H1 (cell line): Measurements from ENCODE around the gene TRUB1. TPM values are rescaled to one million over a fixed set of nuclear protein-coding genes. Genes with fewer than 3 reads are reported as not detected.

ENCODE experiments used
- EP300 ChIP-seq, 2 experiments: IDR thresholded peaks; 1 replicate in 1 of 2; 2 replicates in 1 of 2; pipeline ENCODE4 v1.6.1; 2011 to 2012; ENCODE audit warnings: low read depth in 2 of 2, low read length in 2 of 2, mild to moderate bottlenecking in 2 of 2, borderline replicate concordance in 1 of 2, inconsistent platforms in 1 of 2, moderate library complexity in 1 of 2
- polyA plus RNA-seq, 7 experiments: library from polyadenylated mRNA; depleted of rRNA in 3 of 7; stranded (reverse) in 5 of 7; unstranded in 2 of 7; fragments of >200 nt in 5 of 7; fragments of 200-250 nt in 2 of 7; gene quantifications; 1 replicate in 5 of 7; 2 replicates in 1 of 7; 4 replicates in 1 of 7; pipeline versions ENCODE4 v1.2.1 to v1.2.3, GENCODE V29; 2011 to 2013; ENCODE audit warnings: missing spikeins in 2 of 7, mixed read lengths in 2 of 7
- total RNA-seq: library from RNA; stranded (reverse); fragmentation: NEBNext Ultra II Directional; extraction: Animal tissue kit (Norgen Biotek cat#: 25700); gene quantifications from 2 replicates; pipeline ENCODE4 v1.2.1, GENCODE V29; 2021
- TF ChIP-seq, protein P1 (sequence below), 3 experiments: IDR thresholded peaks; 1 replicate in 2 of 3; 2 replicates in 1 of 3; pipeline versions ENCODE4 v1.5.1 to v1.6.1; 2011; ENCODE audit warnings: low read length in 3 of 3, mild to moderate bottlenecking in 3 of 3, inconsistent platforms in 2 of 3, low read depth in 1 of 3, moderate library complexity in 1 of 3; ENCODE audit not compliant: insufficient read depth in 1 of 3; ENCODE audit errors: control extremely low read depth in 1 of 3

Gene TRUB1
- total and polyA plus RNA-seq, 2 of the 8 experiments (the other 6 are each of a cell fraction or from before 2014, with no cell fraction given), result 6.3 to 22.2 TPM

DNA sequence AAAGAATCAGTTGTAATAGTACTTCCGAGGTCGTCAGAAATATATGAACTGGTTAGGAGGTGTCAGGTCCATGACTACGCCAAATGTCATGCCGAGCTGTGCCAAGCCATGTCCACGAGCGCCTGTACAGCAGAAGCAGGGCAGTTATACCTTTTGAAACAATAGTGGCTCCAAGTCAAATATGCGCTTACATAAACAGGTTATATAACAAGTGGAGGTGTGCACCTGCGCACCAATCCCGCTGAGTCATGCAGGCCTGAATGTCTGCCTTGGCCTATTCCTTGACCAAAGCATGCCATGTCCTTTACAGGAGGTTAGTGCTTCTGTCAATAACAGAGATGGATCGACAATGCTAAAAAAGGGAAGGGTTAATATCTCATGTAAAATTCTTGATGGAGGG is 21.3 kb upstream of the TRUB1 start (continued):
- TF ChIP-seq, protein P1, sequence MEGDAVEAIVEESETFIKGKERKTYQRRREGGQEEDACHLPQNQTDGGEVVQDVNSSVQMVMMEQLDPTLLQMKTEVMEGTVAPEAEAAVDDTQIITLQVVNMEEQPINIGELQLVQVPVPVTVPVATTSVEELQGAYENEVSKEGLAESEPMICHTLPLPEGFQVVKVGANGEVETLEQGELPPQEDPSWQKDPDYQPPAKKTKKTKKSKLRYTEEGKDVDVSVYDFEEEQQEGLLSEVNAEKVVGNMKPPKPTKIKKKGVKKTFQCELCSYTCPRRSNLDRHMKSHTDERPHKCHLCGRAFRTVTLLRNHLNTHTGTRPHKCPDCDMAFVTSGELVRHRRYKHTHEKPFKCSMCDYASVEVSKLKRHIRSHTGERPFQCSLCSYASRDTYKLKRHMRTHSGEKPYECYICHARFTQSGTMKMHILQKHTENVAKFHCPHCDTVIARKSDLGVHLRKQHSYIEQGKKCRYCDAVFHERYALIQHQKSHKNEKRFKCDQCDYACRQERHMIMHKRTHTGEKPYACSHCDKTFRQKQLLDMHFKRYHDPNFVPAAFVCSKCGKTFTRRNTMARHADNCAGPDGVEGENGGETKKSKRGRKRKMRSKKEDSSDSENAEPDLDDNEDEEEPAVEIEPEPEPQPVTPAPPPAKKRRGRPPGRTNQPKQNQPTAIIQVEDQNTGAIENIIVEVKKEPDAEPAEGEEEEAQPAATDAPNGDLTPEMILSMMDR (IDR thresholded peaks at IDR 0.05; ENCODE audit: control extremely low read depth in 1 of 3, insufficient read depth in 1 of 3, low read depth in 1 of 3, low read length in 3 of 3), result no peak
- TF ChIP-seq EP300 (IDR thresholded peaks at IDR 0.05; ENCODE audit: borderline replicate concordance in 1 of 2, low read depth in 2 of 2, low read length in 2 of 2), result no peak
